DND-41 (cell line): ENCODE data around the gene CD99L2.

ENCODE experiments used
- EZH2 ChIP-seq: IDR thresholded peaks from 3 replicates; pipeline ENCODE4 v1.6.1; 2012; ENCODE audit warnings: borderline replicate concordance, low read depth, mild to moderate bottlenecking, moderate library complexity, low read length, inconsistent platforms; ENCODE audit not compliant: severe bottlenecking
- TF ChIP-seq, protein P1 (sequence below): IDR thresholded peaks from 2 replicates; pipeline ENCODE4 v1.5.1; 2012; ENCODE audit warnings: borderline replicate concordance, low read length, moderate library complexity, mild to moderate bottlenecking; ENCODE audit not compliant: poor library complexity, severe bottlenecking; ENCODE audit errors: extremely low read depth

DNA sequence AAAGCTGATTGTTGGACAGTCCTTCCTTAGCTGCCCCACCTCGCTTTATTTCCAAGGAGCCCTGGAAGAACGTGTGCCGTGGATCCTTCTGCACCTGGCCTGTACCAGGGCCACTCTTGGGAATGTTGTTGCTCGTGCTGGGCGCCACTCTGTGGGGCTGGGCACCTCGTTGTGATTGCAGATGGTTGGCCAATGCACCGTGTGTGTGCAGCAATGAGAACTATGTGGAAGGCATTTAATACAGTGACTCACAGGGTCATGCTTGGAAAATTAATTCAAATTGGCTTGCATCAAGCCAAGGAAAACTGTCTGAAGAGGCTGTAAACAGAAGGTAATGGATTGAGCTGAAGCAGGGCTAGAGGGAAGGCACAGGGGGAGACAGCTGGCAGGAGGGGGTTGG is 37.0 kb upstream of the CD99L2 start:
- TF ChIP-seq, protein P1, sequence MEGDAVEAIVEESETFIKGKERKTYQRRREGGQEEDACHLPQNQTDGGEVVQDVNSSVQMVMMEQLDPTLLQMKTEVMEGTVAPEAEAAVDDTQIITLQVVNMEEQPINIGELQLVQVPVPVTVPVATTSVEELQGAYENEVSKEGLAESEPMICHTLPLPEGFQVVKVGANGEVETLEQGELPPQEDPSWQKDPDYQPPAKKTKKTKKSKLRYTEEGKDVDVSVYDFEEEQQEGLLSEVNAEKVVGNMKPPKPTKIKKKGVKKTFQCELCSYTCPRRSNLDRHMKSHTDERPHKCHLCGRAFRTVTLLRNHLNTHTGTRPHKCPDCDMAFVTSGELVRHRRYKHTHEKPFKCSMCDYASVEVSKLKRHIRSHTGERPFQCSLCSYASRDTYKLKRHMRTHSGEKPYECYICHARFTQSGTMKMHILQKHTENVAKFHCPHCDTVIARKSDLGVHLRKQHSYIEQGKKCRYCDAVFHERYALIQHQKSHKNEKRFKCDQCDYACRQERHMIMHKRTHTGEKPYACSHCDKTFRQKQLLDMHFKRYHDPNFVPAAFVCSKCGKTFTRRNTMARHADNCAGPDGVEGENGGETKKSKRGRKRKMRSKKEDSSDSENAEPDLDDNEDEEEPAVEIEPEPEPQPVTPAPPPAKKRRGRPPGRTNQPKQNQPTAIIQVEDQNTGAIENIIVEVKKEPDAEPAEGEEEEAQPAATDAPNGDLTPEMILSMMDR, result no peak
- no peak for TF ChIP-seq EZH2
